ENCODE results near the gene SNX24. TPM values are rescaled to one million over a fixed set of nuclear protein-coding genes. Genes with fewer than 3 reads are reported as not detected.
A peak's percentile ranks its signal among the peaks of the same experiment; 100 is the strongest.
"Not testable (repeated sequence)": the region's sequence is repeated elsewhere in the genome, so short reads cannot be mapped to it uniquely, and the experiment has no call there.

Gene SNX24
- total RNA-seq, 1 donor from 2014 or later = 47.5 TPM

GRCh38 chr5:122965111-122965510 lies 119.7 kb downstream of the SNX24 start:
- no peak for DNase-seq (ENCODE audit: low read depth)

DNA sequence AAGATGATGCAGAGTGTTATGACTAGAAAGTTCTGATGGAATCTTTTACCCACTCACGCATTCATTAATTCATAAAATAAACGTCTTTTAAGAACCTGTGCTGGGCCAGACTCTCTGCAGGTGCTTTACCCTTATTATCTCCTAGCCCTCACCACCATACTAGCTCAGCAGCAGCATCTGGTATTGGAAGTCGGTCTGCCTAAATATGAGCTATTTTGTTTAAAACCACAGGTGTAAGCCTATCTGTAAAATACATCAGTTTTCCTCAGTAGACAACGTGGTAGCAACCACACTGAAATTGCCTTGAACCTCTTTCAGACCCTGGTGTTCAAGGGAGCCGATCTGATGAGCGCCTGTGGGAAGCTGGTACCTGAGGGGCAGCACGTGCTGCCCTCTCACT lies 121.7 kb downstream of the SNX24 start:
- DNase-seq (ENCODE audit: low read depth) = no peak

- DNase-seq (ENCODE audit: low read depth) = peak; percentile 56
These were observed 122.2 kb downstream of the SNX24 start for GRCh38 chr5:122967625-122968024.

DNA sequence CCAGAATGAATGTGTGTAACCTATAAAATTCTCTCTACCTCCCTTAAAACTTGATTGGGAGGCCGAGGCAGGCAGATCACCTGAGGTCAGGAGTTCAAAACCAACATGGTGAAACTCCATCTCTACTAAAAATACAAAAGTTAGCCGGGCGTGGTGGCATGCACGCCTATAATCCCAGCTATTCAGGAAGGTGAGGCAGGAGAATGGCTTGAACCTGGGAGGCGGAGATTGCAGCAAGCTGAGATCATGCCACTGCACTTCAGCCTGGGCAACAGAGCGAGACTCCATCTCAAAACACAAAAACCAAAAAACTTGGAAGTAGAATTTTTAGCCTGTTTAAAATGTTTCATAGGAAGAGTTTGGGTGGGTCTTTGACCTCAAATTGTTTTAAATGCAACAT lies 122.6 kb downstream of the SNX24 start:
- DNase-seq (ENCODE audit: low read depth) = not testable (repeated sequence)

DNA sequence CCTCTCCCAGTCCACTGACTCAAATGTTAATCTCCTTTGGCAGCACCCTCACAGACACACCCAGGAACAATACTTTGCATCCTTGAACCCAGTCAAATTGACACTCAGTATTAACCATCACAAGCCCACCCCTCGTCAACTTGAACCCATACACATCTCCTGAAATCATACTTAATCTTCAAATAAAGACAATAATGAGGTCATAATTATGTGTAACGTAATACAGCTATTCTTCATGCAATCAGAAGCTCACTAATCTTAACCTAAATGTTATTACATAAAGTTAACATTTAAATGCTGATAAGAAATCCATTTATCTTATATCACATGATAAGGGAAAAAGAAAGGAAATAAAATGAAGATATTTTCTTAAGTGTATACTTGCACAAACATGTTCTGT lies 125.9 kb downstream of the SNX24 start:
- DNase-seq (ENCODE audit: low read depth) = no peak

DNA sequence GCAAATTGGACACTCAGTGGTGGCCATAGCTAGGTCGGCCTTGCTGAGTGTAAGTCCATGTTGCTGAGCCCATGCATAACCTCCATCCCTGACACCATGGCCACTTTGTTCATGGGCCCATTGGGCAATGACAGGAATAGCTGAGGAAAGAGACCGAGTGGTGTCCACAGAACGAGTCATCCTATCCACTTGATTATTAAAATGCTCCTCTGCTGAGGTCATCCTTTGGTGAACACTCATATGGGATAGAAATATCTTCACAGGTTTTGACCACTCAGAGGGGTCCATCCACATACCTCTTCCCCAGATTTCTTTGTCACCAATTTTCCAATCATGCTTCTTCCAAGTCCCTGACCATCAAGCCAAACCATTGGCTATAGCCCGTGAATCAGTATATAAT lies 127.5 kb downstream of the SNX24 start:
- DNase-seq (ENCODE audit: low read depth) = peak; percentile 40

DNA sequence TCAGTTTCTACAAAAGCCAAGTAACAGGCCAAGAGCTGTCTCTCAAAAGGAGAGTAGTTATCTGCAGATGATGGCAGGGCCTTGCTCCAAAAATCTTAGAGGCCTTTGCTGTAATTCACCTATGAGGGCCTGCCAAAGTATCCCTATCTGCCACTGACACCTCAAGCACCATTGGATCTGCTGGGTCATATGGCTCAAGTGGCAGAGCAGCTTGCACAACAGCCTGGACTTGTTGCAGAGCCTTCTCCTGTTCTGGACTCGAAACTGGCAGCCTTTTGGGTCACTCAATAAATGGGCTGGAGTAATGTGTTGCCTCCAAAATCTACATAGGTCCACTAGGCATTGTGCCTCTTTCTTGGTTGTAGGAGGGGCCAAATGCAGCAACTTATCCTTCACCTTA lies 128.3 kb downstream of the SNX24 start:
- DNase-seq (ENCODE audit: low read depth) = not testable (repeated sequence)

DNA sequence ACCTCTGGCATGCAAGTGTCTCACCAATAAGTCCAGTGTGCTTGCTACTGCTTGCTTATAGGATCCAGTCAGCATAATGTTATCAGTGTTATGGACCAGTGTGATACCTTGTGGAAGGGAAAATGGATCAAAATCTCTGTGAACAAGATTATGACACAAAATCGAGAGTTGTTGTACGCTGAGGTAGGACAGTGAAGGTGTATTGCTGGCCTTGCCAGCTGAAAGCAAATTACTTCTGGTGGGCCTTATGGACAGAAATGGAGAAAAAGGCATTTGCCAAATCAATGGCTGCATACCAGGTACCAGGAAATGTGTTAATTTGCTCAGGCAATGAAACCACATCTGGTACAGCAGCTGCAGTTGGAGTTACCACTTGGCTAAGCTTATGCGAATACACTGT lies 128.8 kb downstream of the SNX24 start:
- DNase-seq (ENCODE audit: low read depth) = not testable (repeated sequence)

DNA sequence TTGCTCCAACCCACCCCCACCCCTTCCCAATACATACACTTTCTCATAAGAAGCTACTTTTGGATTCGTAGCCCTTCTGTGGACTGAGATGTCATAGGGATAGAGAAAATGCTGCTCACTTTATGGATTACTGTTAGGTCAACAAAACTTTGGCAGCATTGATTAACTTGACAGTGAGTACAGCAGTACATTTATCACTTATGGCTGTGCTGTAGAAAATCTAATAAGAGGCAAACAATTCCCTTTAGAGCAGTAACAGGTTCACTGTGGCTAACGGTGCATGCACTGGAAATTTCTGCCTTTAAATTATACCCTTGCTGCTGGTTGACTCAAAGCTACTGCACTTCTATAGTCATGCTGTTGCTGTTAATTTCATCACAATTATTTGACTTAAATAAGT lies 131.9 kb downstream of the SNX24 start:
- peak; percentile 18 for DNase-seq (ENCODE audit: low read depth)

DNA sequence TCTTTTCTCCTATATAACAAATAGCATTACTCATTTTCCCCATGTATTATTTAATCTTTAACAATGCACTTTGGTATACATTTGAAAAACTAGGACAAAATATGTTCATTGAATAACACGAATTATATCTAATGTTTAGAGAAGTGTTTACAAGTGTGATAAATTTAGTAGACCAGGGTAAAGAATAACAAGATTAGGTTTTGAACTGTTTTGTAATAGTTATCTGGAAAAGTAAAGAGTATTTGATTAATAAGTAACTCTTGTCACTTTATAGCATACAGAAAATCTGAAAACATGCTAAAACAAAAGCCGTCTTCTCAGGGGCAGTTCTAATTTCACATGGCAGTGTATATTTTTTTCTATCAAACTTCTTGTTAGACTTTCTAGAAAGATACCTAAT lies 132.7 kb downstream of the SNX24 start:
- peak; percentile 11 for DNase-seq (ENCODE audit: low read depth)

DNA sequence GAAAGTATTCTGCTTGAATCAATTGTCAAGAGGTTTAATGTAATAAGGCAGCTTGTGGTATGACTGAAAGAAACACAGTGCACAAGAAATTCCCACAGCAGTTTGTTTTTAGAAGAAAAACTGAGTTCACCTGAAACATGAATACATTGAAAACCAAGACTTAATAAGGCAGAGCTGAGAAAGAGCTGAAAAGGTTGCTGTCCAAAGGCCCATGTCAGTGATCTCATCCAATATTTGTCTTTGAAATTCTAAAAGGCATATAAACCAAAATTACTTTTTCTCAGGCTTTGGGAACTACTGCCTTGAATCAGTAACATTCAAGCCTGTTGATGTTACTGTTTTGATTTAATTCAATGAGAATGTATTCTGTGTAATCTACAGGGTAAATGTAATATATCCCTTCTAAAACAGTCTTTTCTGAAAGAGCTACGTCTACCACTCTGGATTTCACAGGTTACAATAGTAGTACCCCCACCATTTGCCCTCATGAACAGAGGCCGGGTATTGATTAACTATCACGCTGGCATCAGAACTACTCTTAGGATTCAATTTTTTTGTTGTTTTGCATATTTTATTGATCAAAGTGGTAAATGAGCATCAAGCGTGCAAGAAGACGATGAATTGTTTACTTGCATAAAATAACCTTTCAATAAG lies 133.4 kb downstream of the SNX24 start:
- DNase-seq (ENCODE audit: low read depth) = peak; percentile 10

- DNase-seq (ENCODE audit: low read depth) = no peak
These were observed 136.4 kb downstream of the SNX24 start for GRCh38 chr5:122981846-122982245.

- no peak for DNase-seq (ENCODE audit: low read depth)
These were observed 137.0 kb downstream of the SNX24 start for GRCh38 chr5:122982376-122982775.

- DNase-seq (ENCODE audit: low read depth) = no peak
These were observed 139.0 kb downstream of the SNX24 start for GRCh38 chr5:122984425-122984824.

DNA sequence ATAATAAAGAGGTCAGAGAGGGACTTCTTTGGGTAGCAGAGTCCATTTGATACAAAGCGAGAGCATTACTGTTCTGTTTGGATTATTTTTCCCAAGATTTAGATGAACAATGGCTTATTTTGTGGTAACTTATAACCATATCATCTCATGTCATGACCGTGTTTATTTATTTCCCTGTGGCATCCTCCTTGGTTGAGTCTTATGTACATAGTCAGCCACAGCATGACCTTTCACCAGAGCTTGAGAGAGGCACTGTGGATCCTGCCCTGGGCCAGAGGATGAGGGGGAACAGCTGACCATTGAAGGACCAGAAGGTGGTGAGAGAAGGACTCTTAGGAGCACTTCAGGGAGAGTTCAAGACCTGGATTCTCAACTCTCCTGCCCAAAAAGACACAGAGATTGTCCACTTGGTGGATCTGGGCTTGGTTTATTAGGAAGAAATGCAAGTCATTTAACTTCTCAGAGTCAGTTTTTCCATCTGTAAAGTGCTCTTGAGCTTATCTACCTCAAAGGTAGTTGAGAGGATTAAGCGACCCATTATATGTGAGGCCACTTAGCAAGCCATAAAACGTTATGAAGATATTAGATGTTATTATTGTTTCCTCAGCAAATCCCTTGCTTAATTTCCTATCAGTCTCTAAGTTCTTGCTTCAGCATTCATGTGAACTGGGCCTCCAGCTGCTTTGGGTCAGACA lies 139.7 kb downstream of the SNX24 start:
- DNase-seq (ENCODE audit: low read depth) = no peak

- no peak for DNase-seq (ENCODE audit: low read depth)
These were observed 140.7 kb downstream of the SNX24 start for GRCh38 chr5:122985954-122986721.

DNA sequence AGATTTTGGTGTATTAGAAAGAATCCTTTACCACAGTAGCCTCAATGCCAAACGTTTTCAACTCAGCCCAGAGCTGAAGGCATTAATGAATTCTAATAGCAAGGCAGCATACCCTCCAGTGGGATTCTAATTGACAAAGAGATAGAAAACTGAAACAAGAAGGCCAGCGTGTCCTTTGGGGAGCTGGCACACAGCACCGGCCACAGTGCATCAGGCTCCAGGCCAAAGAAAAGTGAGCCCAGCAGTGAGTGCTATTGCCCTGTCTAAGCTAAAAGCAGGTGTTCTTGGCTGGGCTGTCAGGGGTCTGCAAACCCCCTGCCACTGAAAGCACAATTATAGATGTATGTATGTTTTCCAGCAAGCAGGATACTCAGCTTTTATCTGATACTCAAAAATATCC lies 150.7 kb downstream of the SNX24 start:
- no peak for DNase-seq (ENCODE audit: low read depth)

DNA sequence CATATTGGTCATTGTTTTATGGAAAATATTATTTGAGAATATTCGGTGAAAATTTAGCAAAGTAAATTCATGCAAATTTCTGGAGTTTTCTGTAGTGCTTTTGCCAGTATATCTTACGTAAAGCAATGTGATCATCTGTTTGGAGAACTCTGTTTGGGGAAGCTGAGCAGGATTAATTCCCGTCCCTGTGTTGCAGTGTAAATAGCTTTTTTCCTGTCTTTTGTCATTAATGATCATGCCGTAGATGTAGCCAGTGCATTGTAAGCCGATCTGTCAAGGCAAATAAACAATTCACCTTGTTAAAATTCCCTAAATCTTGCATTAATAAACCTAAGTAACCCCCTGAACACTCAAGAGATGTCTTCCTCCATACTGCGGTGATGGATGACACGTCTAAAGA lies 151.9 kb downstream of the SNX24 start:
- DNase-seq (ENCODE audit: low read depth) = no peak

DNA sequence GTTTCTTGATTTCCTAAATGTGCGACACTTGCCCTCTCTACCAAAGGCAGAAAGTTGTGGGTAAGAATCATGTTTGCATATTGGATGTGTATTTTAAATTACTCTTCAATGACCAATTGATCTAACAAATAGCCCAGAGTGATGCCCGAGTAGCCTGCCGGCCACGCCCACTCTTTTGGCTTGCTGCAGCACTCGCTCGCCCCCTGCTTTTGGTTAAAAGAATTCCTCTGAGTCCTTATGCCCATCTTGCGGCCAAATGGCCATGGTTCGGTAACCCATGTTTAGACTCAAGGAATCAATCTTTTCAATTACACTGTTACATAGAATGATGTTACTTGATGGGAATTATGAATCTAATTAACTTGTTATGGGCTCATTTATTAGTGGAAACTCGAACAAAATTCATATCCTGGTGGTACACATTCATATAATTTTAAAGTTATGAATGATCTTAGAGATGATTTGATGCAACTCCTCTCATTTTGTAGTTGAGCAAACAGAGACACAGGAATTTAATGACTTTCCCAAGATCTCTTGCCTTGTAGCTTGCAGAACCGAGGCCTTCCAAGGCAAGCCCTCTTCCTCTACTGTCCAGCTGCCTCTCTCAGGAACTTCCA lies 154.6 kb downstream of the SNX24 start:
- DNase-seq (ENCODE audit: low read depth) = peak; percentile 19

DNA sequence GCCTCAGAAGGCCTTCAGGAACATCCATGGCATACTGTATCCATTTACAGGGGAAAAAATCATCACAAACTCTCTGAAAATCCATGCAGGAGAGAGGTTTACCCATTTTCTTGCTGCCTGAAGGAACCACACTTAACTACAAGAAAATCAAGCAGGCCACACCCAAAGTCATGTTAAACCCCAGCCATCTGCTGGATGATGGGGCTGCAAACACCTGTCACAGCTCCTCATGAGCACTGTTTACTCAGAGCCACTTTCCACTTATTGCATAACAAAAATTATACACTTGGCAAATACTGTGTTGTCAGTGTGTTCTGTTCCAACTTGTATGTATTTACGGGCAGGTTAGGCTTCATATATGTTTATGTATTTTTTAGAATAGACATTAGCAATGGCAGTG lies 155.3 kb downstream of the SNX24 start:
- DNase-seq (ENCODE audit: low read depth) = no peak

GRCh38 chr5:123001808-123002207 lies 156.4 kb downstream of the SNX24 start:
- DNase-seq (ENCODE audit: low read depth) = no peak

DNA sequence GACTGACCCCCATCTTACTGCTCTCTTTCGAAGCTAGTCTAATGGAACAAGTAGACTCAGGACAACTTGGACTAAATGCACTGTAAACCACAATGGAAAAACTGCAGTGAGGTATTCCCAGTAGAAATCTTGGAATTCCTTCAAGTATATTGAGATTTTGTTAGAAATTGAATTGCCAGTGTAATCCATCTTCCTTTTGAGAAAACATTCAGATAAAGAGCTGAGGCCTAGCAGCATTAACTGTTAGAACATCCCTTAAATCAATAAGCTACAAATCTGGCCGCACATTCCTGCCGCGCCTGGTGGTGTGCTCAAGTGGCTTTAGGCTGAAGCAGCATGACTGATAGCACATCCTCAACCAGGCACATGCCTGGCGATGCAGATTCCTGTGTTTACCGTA lies 161.8 kb downstream of the SNX24 start:
- no peak for DNase-seq (ENCODE audit: low read depth)

DNA sequence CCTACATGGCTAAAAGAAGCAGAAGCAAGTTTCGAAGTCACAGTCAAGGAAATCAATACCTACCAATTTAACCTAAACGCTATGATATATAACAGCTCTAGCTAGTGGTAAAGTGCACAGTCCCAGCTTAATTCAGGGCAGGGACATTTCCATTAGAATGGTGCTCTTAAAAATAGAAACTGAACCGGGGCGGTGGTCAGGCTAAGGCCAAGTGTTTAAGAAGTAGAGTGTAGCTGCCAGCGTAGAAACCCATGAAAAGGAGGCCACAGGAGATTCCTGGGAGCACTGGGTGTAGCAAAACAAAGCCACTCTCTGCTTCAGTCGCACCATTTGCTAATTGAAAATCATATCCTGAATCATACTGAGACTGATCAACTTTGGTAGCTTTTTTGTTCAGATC lies 162.3 kb downstream of the SNX24 start:
- DNase-seq (ENCODE audit: low read depth) = no peak
